ENCODE data around the gene ZNF862.

The ZNF862 gene

GRCh38 chr7:149849174-149849573, 11.0 kb downstream of the ZNF862 start:
- ATAC-seq = 0 out of 3 replicates have a peak, but pooled peaks have one; percentile 20
- TF ChIP-seq, protein P1, sequence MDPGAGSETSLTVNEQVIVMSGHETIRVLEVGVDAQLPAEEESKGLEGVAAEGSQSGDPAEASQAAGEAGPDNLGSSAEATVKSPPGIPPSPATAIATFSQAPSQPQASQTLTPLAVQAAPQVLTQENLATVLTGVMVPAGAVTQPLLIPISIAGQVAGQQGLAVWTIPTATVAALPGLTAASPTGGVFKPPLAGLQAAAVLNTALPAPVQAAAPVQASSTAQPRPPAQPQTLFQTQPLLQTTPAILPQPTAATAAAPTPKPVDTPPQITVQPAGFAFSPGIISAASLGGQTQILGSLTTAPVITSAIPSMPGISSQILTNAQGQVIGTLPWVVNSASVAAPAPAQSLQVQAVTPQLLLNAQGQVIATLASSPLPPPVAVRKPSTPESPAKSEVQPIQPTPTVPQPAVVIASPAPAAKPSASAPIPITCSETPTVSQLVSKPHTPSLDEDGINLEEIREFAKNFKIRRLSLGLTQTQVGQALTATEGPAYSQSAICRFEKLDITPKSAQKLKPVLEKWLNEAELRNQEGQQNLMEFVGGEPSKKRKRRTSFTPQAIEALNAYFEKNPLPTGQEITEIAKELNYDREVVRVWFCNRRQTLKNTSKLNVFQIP (CRISPR knock-in tag; IDR thresholded peaks at IDR 0.05; ENCODE audit: borderline replicate concordance, low read depth) = no peak
- TF ChIP-seq ESRRG (CRISPR knock-in tag; IDR thresholded peaks at IDR 0.05) (no peak), ZNF70 (CRISPR knock-in tag; IDR thresholded peaks at IDR 0.05) (no peak), BACH2 (CRISPR knock-in tag; IDR thresholded peaks at IDR 0.05; ENCODE audit: borderline replicate concordance) (no peak), ZC3H10 (CRISPR knock-in tag; IDR thresholded peaks at IDR 0.05) (no peak), SNAI2 (CRISPR knock-in tag; IDR thresholded peaks at IDR 0.05) (no peak), ZFP30 (CRISPR knock-in tag; IDR thresholded peaks at IDR 0.05) (no peak), RARB (CRISPR knock-in tag; IDR thresholded peaks at IDR 0.05) (no peak), ZFP3 (CRISPR knock-in tag; IDR thresholded peaks at IDR 0.05) (no peak)
- TF ChIP-seq, protein P2, sequence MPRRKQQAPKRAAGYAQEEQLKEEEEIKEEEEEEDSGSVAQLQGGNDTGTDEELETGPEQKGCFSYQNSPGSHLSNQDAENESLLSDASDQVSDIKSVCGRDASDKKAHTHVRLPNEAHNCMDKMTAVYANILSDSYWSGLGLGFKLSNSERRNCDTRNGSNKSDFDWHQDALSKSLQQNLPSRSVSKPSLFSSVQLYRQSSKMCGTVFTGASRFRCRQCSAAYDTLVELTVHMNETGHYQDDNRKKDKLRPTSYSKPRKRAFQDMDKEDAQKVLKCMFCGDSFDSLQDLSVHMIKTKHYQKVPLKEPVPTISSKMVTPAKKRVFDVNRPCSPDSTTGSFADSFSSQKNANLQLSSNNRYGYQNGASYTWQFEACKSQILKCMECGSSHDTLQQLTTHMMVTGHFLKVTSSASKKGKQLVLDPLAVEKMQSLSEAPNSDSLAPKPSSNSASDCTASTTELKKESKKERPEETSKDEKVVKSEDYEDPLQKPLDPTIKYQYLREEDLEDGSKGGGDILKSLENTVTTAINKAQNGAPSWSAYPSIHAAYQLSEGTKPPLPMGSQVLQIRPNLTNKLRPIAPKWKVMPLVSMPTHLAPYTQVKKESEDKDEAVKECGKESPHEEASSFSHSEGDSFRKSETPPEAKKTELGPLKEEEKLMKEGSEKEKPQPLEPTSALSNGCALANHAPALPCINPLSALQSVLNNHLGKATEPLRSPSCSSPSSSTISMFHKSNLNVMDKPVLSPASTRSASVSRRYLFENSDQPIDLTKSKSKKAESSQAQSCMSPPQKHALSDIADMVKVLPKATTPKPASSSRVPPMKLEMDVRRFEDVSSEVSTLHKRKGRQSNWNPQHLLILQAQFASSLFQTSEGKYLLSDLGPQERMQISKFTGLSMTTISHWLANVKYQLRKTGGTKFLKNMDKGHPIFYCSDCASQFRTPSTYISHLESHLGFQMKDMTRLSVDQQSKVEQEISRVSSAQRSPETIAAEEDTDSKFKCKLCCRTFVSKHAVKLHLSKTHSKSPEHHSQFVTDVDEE (CRISPR knock-in tag; IDR thresholded peaks at IDR 0.05) = no peak
- TF ChIP-seq, protein P3, sequence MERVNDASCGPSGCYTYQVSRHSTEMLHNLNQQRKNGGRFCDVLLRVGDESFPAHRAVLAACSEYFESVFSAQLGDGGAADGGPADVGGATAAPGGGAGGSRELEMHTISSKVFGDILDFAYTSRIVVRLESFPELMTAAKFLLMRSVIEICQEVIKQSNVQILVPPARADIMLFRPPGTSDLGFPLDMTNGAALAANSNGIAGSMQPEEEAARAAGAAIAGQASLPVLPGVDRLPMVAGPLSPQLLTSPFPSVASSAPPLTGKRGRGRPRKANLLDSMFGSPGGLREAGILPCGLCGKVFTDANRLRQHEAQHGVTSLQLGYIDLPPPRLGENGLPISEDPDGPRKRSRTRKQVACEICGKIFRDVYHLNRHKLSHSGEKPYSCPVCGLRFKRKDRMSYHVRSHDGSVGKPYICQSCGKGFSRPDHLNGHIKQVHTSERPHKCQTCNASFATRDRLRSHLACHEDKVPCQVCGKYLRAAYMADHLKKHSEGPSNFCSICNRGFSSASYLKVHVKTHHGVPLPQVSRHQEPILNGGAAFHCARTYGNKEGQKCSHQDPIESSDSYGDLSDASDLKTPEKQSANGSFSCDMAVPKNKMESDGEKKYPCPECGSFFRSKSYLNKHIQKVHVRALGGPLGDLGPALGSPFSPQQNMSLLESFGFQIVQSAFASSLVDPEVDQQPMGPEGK (CRISPR knock-in tag; IDR thresholded peaks at IDR 0.05; ENCODE audit: borderline replicate concordance) = no peak
- TF ChIP-seq, protein P4, sequence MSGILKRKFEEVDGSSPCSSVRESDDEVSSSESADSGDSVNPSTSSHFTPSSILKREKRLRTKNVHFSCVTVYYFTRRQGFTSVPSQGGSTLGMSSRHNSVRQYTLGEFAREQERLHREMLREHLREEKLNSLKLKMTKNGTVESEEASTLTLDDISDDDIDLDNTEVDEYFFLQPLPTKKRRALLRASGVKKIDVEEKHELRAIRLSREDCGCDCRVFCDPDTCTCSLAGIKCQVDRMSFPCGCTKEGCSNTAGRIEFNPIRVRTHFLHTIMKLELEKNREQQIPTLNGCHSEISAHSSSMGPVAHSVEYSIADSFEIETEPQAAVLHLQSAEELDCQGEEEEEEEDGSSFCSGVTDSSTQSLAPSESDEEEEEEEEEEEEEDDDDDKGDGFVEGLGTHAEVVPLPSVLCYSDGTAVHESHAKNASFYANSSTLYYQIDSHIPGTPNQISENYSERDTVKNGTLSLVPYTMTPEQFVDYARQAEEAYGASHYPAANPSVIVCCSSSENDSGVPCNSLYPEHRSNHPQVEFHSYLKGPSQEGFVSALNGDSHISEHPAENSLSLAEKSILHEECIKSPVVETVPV (CRISPR knock-in tag; IDR thresholded peaks at IDR 0.05) = no peak

DNA sequence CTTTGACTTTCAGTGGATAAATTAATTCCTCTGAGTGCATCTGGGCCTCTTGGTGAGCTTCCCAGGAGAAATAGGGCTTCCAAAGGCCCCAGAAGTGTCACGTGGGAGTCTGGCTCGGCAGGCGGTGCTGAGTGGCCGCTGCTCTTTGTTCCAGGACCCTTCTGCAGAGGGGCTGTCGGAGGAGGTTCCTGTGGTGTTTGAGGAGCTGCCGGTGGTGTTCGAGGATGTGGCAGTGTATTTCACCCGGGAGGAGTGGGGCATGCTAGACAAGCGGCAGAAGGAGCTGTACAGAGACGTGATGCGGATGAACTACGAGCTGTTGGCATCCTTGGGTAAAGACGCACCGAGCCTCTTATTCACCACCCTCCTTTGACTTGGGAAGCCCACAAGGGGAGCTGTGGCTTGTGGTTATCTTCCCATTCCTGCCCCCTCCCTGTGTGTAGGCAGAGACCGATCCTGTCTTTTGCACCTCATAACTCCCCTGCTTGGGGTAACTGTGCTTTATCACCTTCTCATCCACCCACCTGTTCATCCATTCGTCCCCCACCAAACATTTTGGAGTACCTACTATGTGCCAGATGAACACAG, 11.9 kb downstream of the ZNF862 start:
- no peak for ATAC-seq
- TF ChIP-seq, protein P3 (CRISPR knock-in tag; IDR thresholded peaks at IDR 0.05; ENCODE audit: borderline replicate concordance) = no peak
- no peak for TF ChIP-seq ARNTL (CRISPR knock-in tag; IDR thresholded peaks at IDR 0.05; ENCODE audit: borderline replicate concordance, low read depth)
- no peak for TF ChIP-seq SNAI2 (CRISPR knock-in tag; IDR thresholded peaks at IDR 0.05)
- TF ChIP-seq ESRRG (CRISPR knock-in tag; IDR thresholded peaks at IDR 0.05) = no peak
- TF ChIP-seq, protein P2 (CRISPR knock-in tag; IDR thresholded peaks at IDR 0.05) = no peak
- no peak for TF ChIP-seq OSR1 (CRISPR knock-in tag; IDR thresholded peaks at IDR 0.05)
- no peak for TF ChIP-seq BACH2 (CRISPR knock-in tag; IDR thresholded peaks at IDR 0.05; ENCODE audit: borderline replicate concordance)
- TF ChIP-seq GLIS3 (CRISPR knock-in tag; IDR thresholded peaks at IDR 0.05) = no peak
- no peak for TF ChIP-seq RARB (CRISPR knock-in tag; IDR thresholded peaks at IDR 0.05)
- TF ChIP-seq PPARA (CRISPR knock-in tag; IDR thresholded peaks at IDR 0.05; ENCODE audit: borderline replicate concordance) = no peak
- no peak for TF ChIP-seq ZNF70 (CRISPR knock-in tag; IDR thresholded peaks at IDR 0.05)
- TF ChIP-seq ZNF8 (CRISPR knock-in tag; IDR thresholded peaks at IDR 0.05) = no peak
- no peak for TF ChIP-seq TOX (CRISPR knock-in tag; IDR thresholded peaks at IDR 0.05; ENCODE audit: borderline replicate concordance)
- TF ChIP-seq ZFP3 (CRISPR knock-in tag; IDR thresholded peaks at IDR 0.05) = no peak
- TF ChIP-seq, protein P4 (CRISPR knock-in tag; IDR thresholded peaks at IDR 0.05) = no peak
- no peak for TF ChIP-seq TCF4 (CRISPR knock-in tag; IDR thresholded peaks at IDR 0.05; ENCODE audit: borderline replicate concordance)
- no peak for TF ChIP-seq ISL1 (CRISPR knock-in tag; IDR thresholded peaks at IDR 0.05)
- TF ChIP-seq ZNF565 (CRISPR knock-in tag; conservative IDR thresholded peaks at IDR 0.05; ENCODE audit: low read depth) = no peak
- no peak for TF ChIP-seq CREB5 (CRISPR knock-in tag; IDR thresholded peaks at IDR 0.05; ENCODE audit: low read depth)

Measured in SK-N-SH treated with all-trans-retinoic acid at 6 μM for 48 hours (cell line).